NCI-H1694 (cell line): Measurements from ENCODE around the gene TMEM154.
A peak's percentile ranks its signal among the peaks of the same experiment; 100 is the strongest.

Experiments used
- DNase-seq: peaks from one replicate; lab custom pipeline; 2025; lab: John Stamatoyannopoulos, UW

The TMEM154 gene

DNA sequence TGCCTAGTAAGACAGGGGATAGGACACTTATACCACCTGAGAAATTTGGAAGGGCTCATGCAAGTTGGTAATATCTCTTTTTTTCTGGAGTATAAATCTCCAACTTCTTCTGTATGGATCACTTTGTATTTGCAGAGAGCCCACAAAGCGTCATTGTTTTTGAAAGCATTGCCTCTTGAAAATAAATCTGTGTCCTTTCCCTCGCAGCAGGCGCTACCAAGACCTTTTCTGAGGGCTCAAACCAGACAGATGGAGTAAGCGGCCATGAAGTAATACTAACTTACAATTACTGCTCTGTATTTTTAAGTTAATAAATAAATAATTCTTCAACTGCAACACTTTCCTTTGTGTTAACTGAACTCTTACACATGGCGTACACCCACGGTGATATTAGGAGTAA, 87.9 kb downstream of the TMEM154 start:
- DNase-seq = no peak

DNA sequence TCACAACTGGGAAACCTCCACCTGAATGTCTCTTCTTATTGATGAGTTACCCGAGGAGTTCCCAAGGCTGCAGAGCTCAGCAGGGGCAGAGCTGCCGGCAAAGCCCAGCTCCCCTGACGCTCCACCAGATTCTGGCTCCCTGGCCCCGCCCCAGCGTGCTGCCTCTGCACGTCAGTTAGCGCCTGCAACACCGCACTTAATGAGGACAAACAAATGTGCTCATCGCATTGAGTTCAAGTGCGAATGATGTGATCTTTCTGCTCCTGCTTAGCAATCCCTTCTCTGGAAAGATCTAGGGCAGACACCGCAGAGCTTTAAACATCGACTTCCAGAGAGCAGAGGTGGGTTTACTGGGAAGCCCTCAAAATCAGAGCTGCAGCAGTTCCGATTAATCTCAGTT, 88.4 kb downstream of the TMEM154 start:
- peak; percentile 65 for DNase-seq

DNA sequence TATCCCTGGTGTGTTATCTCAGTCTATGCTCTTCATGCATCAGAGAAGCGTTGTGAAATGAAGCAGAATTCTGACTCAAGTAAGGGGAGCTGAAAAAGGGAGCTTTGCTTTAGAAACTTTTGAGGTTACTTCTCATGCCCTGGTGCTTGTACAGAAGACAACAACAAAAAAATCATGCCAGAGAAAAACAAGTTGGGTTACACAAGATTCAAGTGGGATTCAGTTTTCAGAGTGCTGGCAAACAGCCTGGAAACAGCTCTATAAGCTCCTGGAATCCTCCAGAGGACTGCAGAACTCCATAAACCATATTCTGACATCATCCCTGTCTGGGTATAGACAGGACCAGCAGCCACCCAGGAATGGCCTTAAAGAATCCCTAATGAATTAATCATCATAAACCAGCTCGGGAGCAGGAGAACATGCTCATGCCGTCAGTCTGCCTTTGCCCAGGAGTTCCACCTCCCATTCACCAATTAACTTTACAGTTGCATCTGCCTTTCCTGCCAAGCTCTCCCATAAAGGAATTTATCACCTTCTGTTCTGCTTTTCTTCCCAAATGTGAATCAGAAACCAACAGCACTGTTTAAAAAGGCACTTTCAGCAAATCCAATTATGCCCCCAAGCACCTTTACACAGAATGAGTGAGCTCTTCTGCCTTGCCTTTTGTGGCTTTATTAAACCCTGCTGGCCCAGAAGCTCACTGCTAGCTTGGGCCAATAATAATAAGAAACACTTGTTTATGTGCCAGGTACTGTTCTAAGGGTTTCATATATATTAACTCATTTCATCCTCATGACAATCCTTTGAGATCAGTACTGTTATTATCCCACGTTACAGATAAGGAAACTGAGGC, 89.4 kb downstream of the TMEM154 start:
- peak; percentile 97 for DNase-seq

GRCh38 chr4:152588869-152589268, 90.9 kb downstream of the TMEM154 start:
- DNase-seq = no peak

- no peak for DNase-seq
These were observed 92.7 kb downstream of the TMEM154 start for GRCh38 chr4:152587127-152587526.

DNA sequence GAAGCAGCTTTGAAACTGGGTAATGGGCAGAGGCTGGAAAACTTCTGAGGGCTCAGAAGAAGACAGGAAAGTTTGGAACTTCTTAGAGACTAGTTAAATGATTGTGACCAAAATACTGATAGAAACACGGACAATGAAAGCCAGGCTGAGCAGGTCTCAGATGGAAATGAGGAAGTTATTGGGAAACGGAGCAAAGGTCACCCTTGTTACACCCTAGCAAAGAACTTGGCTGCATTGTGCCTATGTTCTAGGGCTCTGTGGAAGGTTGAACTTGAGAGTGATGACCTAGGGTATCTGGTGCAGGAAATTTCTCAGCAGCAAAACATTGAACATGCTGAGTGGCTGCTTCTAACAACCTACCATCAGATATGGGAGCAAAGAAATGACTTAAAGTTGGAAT, 93.1 kb downstream of the TMEM154 start:
- no peak for DNase-seq

DNA sequence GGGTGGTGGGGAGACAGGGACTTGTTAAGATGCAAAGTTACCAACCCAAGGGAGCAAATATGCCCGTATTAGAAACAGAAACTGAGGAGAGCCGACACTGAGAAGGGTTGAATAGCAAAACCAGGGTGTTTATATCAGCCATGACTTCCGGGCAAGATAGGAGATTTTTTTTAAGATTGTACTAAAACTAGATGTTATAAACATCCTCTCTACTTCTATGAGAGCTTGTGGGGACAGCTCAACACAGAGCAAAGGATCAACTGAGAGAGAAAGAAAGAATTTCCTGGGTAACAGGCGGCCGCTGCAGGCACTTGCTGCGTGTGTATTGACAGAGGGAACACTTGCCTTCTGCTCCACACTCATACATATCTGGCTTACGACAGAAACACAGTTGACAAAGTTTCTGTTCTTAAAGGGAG, 94.8 kb downstream of the TMEM154 start:
- no peak for DNase-seq

- DNase-seq = no peak
These were observed 98.1 kb downstream of the TMEM154 start for GRCh38 chr4:152581536-152582160.

DNA sequence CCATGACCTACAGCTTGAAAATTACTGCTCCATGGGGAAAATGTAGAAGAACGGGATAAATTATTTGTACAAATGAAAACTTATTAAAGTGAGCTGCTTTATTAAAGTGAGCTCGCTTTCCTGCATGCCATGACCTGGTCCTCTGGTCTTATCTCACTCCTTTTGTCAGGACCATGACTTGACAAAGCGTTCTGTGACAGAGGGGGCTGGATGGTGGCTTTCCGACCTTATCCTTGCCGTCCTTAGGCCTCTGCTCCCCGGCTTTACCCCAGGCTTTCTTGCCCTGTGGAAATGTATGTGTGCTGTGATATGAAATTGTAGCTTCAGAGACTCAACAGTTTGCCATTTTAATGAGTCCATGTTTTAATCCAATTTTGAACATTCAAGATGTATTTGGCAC, 99.9 kb downstream of the TMEM154 start:
- DNase-seq = no peak

GRCh38 chr4:152579107-152579764, 100.6 kb downstream of the TMEM154 start:
- no peak for DNase-seq

- no peak for DNase-seq
These were observed 101.1 kb downstream of the TMEM154 start for GRCh38 chr4:152578670-152579069.

- DNase-seq = no peak
These were observed 101.9 kb downstream of the TMEM154 start for GRCh38 chr4:152577708-152578396.

DNA sequence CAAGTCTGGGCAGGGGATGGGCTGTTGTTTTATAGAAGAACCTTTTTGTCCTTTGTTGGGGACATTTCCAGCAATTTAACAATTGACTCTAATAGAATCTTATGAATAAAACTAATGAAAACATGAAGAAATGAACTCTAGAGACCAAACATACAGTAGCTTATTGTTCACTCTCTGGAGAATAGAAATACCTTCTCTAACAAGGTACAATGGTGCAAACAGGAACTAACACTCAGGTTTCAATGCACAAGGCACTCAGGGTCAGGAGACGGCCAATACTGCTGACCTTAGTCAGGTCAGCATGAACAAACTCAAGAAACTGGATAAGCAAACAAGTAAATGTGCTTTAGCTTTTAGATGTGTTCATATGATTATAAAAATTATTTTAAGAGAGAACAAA, 104.3 kb downstream of the TMEM154 start:
- DNase-seq = no peak

GRCh38 chr4:152573861-152574260, 105.9 kb downstream of the TMEM154 start:
- DNase-seq = no peak

GRCh38 chr4:152572417-152573086, 107.2 kb downstream of the TMEM154 start:
- no peak for DNase-seq

DNA sequence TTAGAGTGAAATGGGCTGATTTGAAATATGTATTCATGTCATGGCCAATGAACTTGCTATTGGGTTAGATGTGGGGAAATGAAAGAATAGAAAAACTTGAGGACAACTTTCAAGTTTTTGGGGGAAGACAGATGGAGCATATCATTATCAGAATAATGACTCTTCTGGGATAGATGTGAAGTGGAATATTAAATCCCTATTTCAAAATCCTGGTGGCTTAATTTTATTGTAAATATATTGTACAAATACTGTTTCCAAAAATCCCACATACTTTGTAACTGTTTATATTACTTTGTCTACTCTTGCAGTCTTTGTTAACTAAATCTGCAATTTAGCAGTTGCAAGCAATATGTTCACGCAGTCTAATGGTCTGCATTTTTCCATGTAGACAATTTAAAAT, 108.0 kb downstream of the TMEM154 start:
- no peak for DNase-seq

GRCh38 chr4:152571296-152571695, 108.5 kb downstream of the TMEM154 start:
- no peak for DNase-seq
